Mucosa of descending colon (tissue), 3 donors: ENCODE data around the gene KCNQ5. TPM values are rescaled to one million over a fixed set of nuclear protein-coding genes. Genes with fewer than 3 reads are reported as not detected.

Experiments
- ATAC-seq: fragments of 200-7000 bp; cut with Tn5 transposase; one replicate; pipeline ENCODE4 v1.9.1; 2020; ENCODE audit warnings: mild to moderate bottlenecking, moderate library complexity
- DNase-seq, 3 donors: peaks; one replicate each; pipeline ENCODE4 v3.0.0-alpha.2; 2020
- H3K36me3 ChIP-seq: fragments of 200-600 bp; one replicate; pipeline ENCODE4 v1.8.0; 2021; ENCODE audit warnings: low read depth, mild to moderate bottlenecking
- H3K4me1 ChIP-seq: fragments of 200-600 bp; one replicate; pipeline ENCODE4 v1.8.0; 2021; ENCODE audit warnings: low read depth, mild to moderate bottlenecking
- H3K4me3 ChIP-seq: fragments of 200-600 bp; one replicate; pipeline ENCODE4 v1.8.0; 2021; ENCODE audit warnings: mild to moderate bottlenecking
- H3K9me3 ChIP-seq: fragments of 200-600 bp; one replicate; pipeline ENCODE4 v1.8.0; 2021; ENCODE audit warnings: mild to moderate bottlenecking
- intact Hi-C, 2 donors: fragments of 100-400 bp; cut with DNase I in 1 of 2; cut with micrococcal nuclease in 1 of 2; formaldehyde crosslinking; loops; one replicate each; pipeline versions ENCODE4 v1.11.0 to v1.11.1; 2022; cut with DNase I, micrococcal nuclease
- total RNA-seq, 3 donors: library from RNA; stranded (reverse); fragmentation: NEBNext Ultra II Directional in 2 of 3; extraction: Animal tissue kit (Norgen Biotek cat#: 25700) in 2 of 3; gene quantifications; one replicate each; pipeline versions ENCODE4 v1.2.1 to v1.2.4, GENCODE V29; 2021 to 2023
- TF ChIP-seq, protein P1 (sequence below): fragments of 200-600 bp; IDR thresholded peaks from one replicate; pipeline ENCODE4 v1.8.0; 2022; ENCODE audit warnings: antibody characterized with exemption, mild to moderate bottlenecking
- donor health status: DM: no; HTN: no; CAD: no; lungs with moderate emphysema.
- donor health status: DM: no; HTN: no; CAD: no.
- donor health status: DM: no; HTN: yes; CAD: no.

The KCNQ5 gene
- total RNA-seq, 3 donors from 2014 or later = 0.14 to 2.3 (median 0.17) TPM

DNA sequence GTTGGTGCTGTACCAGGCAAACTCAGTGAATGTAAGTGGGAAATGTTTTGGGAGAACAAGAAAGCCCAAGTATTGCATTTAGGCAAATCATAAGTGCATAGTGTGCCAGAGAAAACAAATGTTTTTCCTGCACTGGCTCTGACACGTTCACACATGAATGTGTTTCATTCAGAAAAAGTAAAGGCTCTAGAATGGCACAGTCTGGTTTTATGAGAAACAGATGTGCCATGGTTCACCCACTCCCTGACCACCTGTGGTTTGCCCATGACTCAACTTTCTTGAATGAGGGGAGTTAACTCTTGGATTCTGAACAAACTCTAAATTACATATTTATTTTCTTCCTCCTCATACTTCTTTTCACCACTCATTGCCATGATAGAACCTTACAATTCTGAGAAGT lies 126.9 kb downstream of the KCNQ5 start:
- Histone ChIP-seq H3K4me1 (no peaks in the 10 kb centered on the region), H3K36me3 (no peaks in the 10 kb centered on the region), H3K4me3 (no peak overlapping the region), H3K9me3 (no peaks in the 10 kb centered on the region)
- TF ChIP-seq, protein P1, sequence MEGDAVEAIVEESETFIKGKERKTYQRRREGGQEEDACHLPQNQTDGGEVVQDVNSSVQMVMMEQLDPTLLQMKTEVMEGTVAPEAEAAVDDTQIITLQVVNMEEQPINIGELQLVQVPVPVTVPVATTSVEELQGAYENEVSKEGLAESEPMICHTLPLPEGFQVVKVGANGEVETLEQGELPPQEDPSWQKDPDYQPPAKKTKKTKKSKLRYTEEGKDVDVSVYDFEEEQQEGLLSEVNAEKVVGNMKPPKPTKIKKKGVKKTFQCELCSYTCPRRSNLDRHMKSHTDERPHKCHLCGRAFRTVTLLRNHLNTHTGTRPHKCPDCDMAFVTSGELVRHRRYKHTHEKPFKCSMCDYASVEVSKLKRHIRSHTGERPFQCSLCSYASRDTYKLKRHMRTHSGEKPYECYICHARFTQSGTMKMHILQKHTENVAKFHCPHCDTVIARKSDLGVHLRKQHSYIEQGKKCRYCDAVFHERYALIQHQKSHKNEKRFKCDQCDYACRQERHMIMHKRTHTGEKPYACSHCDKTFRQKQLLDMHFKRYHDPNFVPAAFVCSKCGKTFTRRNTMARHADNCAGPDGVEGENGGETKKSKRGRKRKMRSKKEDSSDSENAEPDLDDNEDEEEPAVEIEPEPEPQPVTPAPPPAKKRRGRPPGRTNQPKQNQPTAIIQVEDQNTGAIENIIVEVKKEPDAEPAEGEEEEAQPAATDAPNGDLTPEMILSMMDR = no peak
- intact Hi-C loops = no loop called here
- DNase-seq (no peak), ATAC-seq (no peak)

DNA sequence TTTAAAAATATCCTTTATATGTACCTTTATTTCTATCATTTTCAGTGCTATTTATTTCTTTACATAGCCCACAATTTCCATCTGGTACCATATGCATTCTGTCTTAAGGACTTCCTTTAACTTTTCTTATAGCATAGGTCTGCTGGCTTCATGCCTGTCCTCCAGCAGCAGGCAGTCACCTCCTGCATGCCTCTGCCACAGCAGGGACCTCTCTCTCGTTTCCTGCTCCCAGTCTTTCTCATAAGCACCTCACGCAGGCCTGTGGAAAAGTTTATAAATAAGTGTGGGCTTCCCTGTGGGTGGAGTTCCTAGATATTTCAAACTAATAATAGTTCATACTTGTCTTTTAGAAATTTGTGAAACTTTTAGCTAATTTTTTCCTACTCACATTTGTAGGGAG lies 133.9 kb downstream of the KCNQ5 start:
- no peaks in the 10 kb centered on the region for H3K36me3 ChIP-seq
- no peak overlapping the region for H3K4me3 ChIP-seq
- H3K4me1 ChIP-seq = no peaks in the 10 kb centered on the region
- ATAC-seq (no peak), DNase-seq (no peak)
- TF ChIP-seq, protein P1 = no peak
- H3K9me3 ChIP-seq = no peaks in the 10 kb centered on the region
- intact Hi-C loops = no loop called here

DNA sequence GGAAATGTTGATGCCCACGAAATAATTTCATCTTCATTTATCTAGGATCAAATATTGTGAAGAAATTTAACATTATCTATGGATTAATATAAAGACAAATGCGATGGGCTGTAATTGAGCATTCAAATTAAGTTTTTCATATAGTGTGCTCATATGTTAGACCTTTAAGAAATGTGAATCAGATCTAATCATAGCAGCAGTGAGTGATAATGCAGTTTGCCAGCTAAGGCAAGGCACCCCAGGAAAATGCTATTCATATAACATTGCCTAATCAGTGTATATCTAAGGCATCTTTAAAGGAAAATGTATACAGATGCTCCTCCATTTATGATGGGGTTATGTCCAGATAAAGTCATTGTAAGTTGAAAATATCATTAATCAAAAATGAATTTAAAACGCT lies 135.2 kb downstream of the KCNQ5 start:
- no peaks in the 10 kb centered on the region for H3K9me3 ChIP-seq
- no peak overlapping the region for H3K4me3 ChIP-seq
- DNase-seq (no peak), ATAC-seq (no peak)
- H3K36me3 ChIP-seq = no peaks in the 10 kb centered on the region
- intact Hi-C loops = no loop called here
- no peaks in the 10 kb centered on the region for H3K4me1 ChIP-seq
- TF ChIP-seq, protein P1 = no peak

DNA sequence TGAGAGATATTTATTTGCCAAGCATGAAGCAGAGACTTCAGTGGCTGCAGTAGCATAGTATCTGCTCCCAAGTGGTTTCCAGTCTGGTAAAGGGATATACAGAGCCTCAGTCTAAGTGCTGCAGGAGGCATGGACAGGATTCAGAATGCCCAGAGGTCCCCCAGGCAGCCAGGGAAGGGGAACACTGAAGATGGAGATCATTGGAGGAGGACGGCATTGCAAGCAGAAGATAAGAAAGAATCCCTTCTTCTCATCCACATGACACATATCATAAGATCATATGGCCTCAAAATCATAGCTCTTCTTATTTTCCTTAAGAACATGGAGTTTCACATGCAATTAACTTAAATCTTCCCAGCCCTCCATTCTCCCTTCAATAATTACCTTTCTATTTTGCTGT lies 136.1 kb downstream of the KCNQ5 start:
- H3K36me3 ChIP-seq = no peaks in the 10 kb centered on the region
- no peak for ATAC-seq
- TF ChIP-seq, protein P1 = no peak
- no peak overlapping the region for H3K4me3 ChIP-seq
- intact Hi-C loops = no loop called here
- H3K9me3 ChIP-seq = no peaks in the 10 kb centered on the region
- no peak for DNase-seq
- no peaks in the 10 kb centered on the region for H3K4me1 ChIP-seq

- ATAC-seq = no peak
- TF ChIP-seq, protein P1 = no peak
- DNase-seq = no peak
- intact Hi-C loops = no loop called here
- H3K4me3 ChIP-seq = no peak overlapping the region
- no peaks in the 10 kb centered on the region for H3K9me3 ChIP-seq
- H3K4me1 ChIP-seq = no peaks in the 10 kb centered on the region
- H3K36me3 ChIP-seq = no peaks in the 10 kb centered on the region
Measured at GRCh38 chr6:72758901-72759300, 137.0 kb downstream of the KCNQ5 start.

- H3K4me3 ChIP-seq = no peak overlapping the region
- no peaks in the 10 kb centered on the region for H3K9me3 ChIP-seq
- no peaks in the 10 kb centered on the region for H3K4me1 ChIP-seq
- TF ChIP-seq, protein P1 = no peak
- intact Hi-C loops = no loop called here
- DNase-seq = no peak
- no peaks in the 10 kb centered on the region for H3K36me3 ChIP-seq
- no peak for ATAC-seq
Measured at GRCh38 chr6:72760114-72760793, 138.4 kb downstream of the KCNQ5 start.
